OCI-LY7 (cell line): ENCODE results near the gene GLYR1.

Source experiments
- CTCF ChIP-seq: fragments of 200-600 bp; sonication (generic); conservative IDR thresholded peaks from 2 replicates; pipeline ENCODE4 v1.5.1; 2014; ENCODE audit warnings: mild to moderate bottlenecking, antibody characterized with exemption, low read length, moderate library complexity, mixed read lengths
- EZH2phosphoT487 ChIP-seq: fragments of 200-600 bp; sonication (generic); IDR thresholded peaks from 2 replicates; pipeline ENCODE4 v1.6.1; 2018; ENCODE audit warnings: low read depth, borderline replicate concordance, mild to moderate bottlenecking, mixed run types, antibody characterized with exemption, low read length, moderate library complexity, mixed read lengths

- no peak for TF ChIP-seq CTCF
- TF ChIP-seq EZH2phosphoT487 = no peak
These were observed 84.9 kb downstream of the GLYR1 start for GRCh38 chr16:4762205-4762604.
